Measurements from ENCODE around the gene GEMIN4.
A peak's percentile ranks its signal among the peaks of the same experiment; 100 is the strongest.
"Not testable (repeated sequence)": the region's sequence is repeated elsewhere in the genome, so short reads cannot be mapped to it uniquely, and the experiment has no call there.

Gene GEMIN4

DNA sequence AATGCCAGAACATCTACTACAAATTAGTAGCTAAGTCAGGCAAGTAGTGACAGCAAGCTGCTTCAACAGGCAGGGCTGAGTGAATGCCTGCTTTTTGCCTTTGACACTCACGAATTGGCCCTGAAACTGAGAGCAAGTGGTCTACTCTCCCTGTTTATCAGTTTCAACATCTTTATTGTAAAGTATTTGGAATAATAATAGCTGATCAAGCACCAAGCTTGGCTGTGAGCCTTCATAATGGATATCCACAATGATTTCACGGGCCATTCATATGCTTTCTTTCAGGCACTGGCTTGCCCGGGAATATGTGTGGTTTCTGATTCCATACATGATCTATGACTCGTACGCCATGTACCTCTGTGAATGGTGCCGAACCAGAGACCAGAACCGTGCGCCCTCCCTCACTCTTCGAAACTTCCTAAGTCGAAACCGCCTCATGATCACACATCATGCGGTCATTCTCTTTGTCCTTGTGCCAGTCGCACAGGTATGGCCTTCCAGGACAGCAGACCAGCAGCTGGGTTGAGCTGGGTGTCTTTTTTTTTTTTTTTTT is 14.4 kb downstream of the GEMIN4 start:
- no peak for DNase-seq

DNA sequence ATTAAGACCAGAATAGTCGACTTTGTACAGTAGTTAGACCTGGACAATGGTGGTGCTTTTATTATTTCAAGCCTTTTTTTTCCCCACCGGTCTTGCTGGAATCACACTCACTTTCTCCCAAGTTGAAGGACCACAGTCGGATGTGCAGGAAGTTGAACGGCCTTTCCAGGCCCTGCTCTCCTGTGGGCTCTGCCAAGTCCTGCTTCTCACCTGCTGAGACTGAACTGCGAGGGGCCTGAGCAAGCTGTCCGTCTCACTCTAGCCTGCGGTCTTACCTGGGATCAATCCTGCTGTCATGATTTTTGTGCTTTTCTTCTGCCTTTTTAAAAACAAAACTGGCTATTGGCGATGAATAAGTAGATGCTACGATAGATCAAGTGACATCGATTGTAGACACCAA is 18.3 kb downstream of the GEMIN4 start:
- no peak for DNase-seq

GRCh38 chr17:732902-733720 is 19.0 kb downstream of the GEMIN4 start:
- no peak for DNase-seq

- peak in 1 of 2 experiments; percentile 65 for DNase-seq
Observed at GRCh38 chr17:732067-732901, 19.8 kb downstream of the GEMIN4 start, which contains the start of gene TLCD3A. Gene TLCD3A (plus strand): TSS chr17:732596. CDS start chr17:732648, 52 bp downstream.

DNA sequence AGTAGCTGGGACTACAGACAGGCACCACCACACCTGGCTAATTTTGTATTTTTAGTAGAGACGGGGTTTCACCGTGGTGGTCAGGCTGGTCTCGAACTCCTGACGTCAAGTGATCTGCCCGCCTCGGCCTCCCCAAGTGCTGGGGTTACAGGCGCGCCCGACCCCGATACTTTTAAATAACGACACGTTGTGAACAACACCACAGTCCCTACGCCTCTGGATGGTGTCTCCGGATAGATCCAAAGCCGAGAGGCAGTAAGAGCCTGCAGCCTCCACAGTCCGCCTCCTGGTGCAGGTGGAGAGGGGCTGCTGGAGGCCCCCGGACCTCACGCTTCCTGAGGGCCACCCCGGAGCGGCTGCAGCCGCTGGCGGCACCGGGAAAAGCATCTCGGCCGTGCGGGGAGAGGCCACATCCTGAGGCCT is 20.4 kb downstream of the GEMIN4 start:
- DNase-seq, result no peak

DNA sequence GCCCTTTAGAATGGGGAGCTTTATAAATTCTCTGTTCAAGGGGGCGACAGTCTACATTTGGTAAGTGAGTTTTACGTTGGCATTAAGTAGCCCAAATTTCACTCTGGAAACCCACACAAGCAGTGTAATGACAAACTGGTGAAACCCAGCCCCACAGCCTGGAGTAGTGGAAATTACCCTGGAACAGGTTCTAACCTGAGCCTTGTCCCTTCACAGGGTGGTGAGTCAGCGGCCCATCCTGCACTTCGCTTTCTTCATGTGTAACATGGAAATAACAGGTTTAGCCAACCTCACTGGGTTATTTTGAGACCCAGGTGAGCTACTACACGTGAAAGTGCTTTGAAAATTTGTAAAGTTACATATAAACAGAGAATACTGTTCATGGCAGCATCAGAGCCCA is 23.2 kb downstream of the GEMIN4 start:
- DNase-seq, result no peak

DNA sequence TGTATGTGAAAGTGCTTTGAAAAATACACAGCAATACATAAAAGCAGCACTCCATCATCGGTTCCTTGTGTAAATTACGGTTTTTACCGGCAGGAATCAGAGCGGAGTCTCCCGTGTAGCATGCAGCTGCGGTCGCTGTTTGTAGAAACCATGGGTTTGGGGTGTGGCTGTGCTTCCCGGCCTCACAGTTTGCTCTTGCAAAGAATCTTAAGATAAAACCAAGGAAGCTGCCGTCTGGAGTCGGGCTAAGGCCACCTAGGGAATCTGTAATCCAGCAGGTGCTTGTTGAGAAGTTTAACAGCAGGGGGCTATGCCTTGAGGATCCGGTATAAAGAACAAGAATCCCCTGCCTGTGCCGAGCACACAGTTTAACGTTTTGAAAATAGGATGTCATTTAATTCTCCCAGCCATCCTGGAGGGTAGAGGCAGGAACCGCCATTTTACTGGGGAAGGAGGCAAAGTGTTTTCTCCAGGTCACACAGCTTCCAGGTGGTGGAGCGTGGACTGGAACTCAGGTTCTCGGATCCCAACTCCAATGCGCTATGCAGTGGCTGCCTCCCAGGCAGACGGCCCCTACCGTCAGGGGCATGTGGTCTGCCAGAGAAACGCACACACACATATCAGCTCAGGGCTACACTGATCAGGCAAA is 25.7 kb downstream of the GEMIN4 start:
- no peak for DNase-seq

DNA sequence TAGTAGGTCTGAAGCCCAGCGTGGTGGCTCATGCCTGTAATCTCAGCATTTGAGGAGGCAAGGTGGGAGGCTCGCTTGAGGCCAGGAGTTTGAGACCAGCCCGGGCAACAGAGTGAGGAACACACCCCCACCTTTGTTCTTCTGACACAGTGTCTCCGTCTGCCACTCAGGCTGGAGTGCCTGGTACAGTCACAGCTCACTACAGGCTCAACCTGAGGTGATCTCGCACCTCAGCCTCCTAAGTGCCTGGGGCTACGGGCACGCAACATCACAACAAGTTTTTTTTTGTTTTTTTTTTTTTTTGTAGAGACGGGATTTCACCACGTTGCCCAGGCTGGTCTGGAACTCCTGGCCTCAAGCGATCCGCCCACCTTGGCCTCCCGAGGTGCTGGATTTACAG is 26.3 kb downstream of the GEMIN4 start:
- DNase-seq, result no peak

DNA sequence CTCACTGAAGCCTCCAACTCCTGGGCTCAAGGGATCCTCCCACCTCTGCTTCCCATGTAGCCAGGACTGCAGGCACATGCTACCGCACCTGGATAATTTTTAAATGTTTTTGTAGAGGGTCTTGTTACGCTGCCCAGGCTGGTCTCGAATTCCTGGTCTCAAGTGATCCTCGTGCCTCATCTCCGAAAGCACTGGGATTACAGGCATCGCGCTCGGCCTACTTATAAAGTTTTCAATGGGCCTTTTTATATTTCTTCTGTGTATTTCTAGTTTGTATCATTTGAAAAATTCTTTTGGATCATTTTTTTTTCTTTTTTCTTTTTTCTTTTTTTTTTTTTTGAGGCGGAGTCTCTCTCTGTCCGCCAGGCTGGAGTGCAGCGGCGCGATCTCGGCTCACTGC is 27.0 kb downstream of the GEMIN4 start:
- no peak for DNase-seq

GRCh38 chr17:721540-721937 is 30.5 kb downstream of the GEMIN4 start:
- no peak for DNase-seq

DNA sequence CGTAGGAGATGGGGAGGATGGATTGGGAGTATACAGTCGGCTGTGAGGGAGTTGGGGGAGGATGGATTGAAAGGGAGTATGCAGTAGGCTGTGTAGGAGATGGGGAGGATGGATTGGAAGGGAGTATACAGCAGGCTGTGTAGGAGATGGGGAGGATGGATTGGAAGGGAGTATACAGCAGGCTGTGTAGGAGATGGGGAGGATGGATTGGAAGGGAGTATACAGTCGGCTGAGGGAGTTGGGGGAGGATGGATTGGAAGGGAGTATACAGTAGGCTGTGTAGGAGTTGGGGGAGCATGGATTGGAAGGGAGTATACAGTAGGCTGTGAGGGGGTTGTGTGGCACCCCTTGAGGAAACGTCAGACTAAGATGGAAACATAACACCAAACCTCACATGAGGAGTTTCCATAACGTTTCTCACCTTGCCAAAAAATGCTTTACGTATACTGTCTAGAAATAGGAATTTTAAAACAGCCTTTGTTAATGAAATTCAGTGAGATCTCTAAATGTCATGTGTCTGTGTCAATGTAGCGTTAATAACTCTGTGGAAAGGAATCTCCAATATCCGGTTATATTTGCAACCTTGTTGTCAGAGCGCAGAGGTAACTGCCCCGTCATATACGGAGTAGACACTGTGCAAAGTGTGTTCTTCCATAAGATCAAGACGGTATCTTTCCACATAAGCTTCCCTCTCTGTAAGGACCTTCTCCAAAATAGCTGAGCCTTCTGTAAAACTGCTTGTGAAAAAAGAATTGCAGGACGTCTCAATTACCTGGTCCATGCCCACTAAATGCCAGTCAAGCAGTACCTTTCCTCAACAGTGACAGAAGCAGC is 31.1 kb downstream of the GEMIN4 start:
- no peak for DNase-seq

DNA sequence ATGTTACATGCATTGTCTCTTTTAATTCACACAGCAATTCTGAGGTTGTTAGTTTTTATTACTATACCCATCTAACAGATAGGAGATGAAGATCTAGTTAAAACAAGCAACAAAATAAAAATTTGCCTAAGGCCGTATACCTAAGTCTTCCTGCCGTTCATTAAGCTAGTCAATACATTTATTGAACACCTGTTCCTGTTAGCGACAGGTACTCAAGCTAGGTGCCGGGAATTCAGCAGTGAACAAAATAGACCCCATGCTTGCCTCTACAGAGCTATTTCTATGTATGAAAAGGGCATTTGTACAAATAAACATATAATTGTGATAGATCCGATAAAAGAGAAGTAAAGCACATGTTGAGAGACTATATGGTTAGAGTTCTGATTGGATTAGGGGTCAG is 34.0 kb downstream of the GEMIN4 start:
- DNase-seq, result no peak

DNA sequence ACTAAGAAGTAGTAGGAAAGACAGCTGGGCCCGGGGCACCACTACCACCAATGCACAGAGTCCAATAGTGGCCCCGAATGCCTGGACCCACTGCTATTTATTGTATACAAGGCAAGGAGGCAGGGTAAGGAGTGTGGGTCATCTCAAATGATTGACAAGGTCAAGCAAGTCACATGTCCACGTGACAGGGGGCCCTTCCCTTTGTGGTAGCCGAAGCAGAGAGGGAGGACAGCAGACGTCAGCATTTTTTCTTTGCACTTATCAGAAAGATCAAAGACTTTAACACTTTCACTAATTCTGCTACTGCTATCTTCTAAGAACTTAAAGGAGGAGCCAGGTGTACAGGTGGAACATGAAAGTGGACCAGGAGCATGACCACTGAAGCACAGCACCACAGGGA is 43.9 kb downstream of the GEMIN4 start:
- no peak for DNase-seq

GRCh38 chr17:705863-706262 is 46.2 kb downstream of the GEMIN4 start:
- no peak for DNase-seq

- DNase-seq, result no peak
Observed at GRCh38 chr17:705011-705410, 47.1 kb downstream of the GEMIN4 start.

- no peak for DNase-seq
Observed at GRCh38 chr17:704111-704864, 47.8 kb downstream of the GEMIN4 start.

DNA sequence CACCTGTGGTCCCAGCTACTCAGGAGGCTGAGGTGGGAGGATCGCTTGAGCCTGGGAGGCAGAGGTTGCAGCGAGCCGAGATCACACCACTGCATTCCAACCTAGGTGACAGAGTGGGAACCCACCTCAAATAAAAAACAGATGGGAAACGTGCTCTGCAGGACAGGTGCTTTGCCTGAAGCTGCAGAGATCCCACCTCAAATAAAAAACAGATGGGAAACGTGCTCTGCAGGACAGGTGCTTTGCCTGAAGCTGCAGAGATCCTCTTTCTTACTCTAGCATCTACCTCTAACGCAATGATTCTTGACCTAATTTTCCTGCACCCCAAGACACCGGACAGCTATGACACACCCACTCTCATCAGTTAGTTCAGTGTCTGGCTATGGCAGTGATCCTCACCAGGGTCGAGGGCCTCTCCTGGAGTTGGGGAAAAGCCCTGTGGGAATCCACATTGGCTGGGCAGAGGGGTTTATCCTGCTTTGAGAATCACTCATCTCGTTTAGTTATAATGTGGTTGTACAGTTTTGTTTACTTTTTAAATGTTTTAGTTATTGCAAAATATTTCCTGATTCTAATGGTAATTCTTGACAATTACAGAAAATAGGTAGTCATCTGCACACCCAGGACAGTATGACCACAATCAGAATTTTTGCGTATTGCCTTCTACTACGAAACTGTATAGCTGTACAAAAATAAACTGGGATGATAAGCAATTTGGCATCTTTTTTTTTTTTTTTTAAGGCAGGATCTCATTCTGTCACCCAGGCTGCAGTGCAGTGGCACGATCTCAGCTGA is 48.8 kb downstream of the GEMIN4 start:
- no peak for DNase-seq

DNA sequence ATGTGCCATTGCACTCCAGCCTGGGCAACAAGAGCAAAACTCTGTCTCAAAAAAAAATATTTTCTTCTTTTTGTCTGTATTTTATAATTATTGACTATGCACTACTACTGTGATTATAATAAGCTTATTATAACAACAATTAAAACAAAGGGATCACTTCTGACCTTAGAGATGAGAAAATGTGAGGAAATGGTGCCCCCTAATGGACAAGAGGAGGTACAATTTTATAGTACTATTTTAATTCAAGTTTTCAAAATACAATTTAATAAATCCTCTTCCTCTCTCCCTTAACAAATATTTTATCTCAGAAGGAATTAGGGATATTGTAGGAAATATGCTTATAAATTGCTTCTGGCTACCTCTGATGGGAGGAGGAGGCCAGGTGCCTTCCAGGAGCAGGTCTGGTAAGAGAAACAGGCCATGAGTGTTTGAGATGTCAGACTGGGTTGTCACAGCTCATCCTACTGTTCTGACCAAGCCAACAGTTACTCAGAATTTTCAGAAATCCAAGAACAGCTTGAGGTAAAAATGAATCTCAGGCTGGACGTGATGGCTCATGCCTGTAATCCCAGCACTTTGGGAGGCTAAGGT is 51.5 kb downstream of the GEMIN4 start:
- peak in 1 of 2 experiments; percentile 10 for DNase-seq

DNA sequence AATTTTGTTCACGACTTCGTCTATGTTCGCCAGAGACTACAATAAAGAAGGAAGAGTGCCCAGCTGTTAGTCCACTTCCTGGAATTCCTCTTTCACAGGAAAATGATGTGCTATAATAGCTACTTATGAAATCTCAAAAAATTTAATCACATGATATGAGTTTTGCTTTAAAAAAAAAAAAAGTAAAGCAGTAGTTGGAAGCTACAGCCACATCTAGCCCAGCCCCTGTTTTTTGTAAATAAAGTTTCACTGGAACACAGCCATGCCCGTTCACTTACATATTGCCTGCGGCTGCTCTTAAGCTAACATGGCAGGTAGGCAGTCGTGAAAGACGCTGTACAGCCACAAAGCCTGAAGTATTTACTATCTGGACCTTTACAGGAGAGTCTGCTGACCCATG is 52.7 kb downstream of the GEMIN4 start:
- DNase-seq, result no peak

DNA sequence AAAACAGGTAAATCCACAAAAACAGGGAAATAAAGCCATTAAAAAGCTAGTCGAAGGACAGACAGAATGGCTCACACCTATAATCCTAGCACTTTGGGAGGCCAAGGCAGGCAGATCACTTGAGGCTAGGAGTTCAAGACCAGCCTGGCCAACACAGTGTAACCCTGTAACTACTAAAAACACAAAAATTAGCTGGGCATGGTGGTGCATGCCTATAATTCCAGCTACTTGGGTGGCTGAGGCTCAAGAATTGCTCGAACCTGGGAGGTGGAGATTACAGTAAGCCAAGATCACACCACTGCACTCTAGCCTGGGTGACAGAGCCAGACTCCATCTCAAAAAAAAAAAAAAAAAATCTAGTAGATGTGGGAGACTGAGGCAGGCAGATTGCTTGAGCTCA is 54.0 kb downstream of the GEMIN4 start:
- DNase-seq, result not testable (repeated sequence)
